Right renal pelvis (tissue), 4 donors: ENCODE measurements around the gene INHBC. TPM values are rescaled to one million over a fixed set of nuclear protein-coding genes. Genes with fewer than 3 reads are reported as not detected.

ENCODE experiments used
- DNase-seq, 4 donors: peaks; one replicate each; pipeline ENCODE4 v3.0.0-alpha.2; 2013; ENCODE audit warnings: low read depth in 4 of 4, low spot score in 3 of 4, missing footprints in 1 of 4
- polyA plus RNA-seq, 4 donors: library from polyadenylated mRNA; unstranded; fragments of 120-200 nt; gene quantifications; one replicate each; pipeline ENCODE4 v1.2.1, GENCODE V29; 2013; ENCODE audit not compliant: insufficient read length in 4 of 4

INHBC gene
- polyA plus RNA-seq, 4 donors = 0.15 to 0.30 (median 0.26) TPM

DNA sequence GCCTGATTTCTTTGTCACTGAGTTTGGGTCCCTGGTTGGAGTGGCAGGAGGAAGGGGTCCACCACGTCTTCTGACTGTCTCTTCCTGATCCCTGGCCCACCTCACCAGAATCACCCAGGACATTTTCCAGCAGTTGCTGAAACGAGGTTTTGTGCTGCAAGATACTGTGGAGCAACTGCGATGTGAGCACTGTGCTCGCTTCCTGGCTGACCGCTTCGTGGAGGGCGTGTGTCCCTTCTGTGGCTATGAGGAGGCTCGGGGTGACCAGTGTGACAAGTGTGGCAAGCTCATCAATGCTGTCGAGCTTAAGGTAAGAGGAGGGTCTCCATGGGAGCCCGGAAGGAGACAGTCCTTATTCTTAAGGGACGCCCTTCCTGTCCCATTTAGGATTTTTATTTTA, 65.6 kb downstream of the INHBC start:
- no peak for DNase-seq

Other genes with a start within 250 kb of the INHBC start
- gene NXPH4, start 218.0 kb upstream of the INHBC start, polyA plus RNA-seq = 1 to 10 TPM; 2.4 to 4.4 (median 3.1) TPM
- 10 to 100 TPM; 69.7 to 86.9 (median 71.7) TPM for gene SHMT2, start 205.1 kb upstream of the INHBC start, polyA plus RNA-seq
- gene STAC3, start 183.6 kb upstream of the INHBC start, polyA plus RNA-seq = 1 to 10 TPM; 3.4 to 4.5 (median 3.7) TPM
- 10 to 100 TPM; 59.0 to 88.3 (median 69.8) TPM for gene R3HDM2, start 3.7 kb upstream of the INHBC start, polyA plus RNA-seq
- under 1 TPM; 0.42 to 0.51 (median 0.50) TPM for gene INHBE, start 20.5 kb downstream of the INHBC start, polyA plus RNA-seq
- 10 to 100 TPM; 17.2 to 22.4 (median 19.4) TPM for gene GLI1, start 25.0 kb downstream of the INHBC start, polyA plus RNA-seq
- gene ARHGAP9, start 45.1 kb downstream of the INHBC start, polyA plus RNA-seq = 1 to 10 TPM; 2.3 to 4.1 (median 2.6) TPM
- 100 to 1,000 TPM; 107 to 120 (median 111) TPM for gene MARS1, start 53.3 kb downstream of the INHBC start, polyA plus RNA-seq
- gene DDIT3, start 85.7 kb downstream of the INHBC start, polyA plus RNA-seq = 10 to 100 TPM; 29.2 to 37.3 (median 30.3) TPM
- 10 to 100 TPM; 53.9 to 82.1 (median 62.1) TPM for gene MBD6, start 88.0 kb downstream of the INHBC start, polyA plus RNA-seq
- 100 to 1,000 TPM; 159 to 179 (median 166) TPM for gene DCTN2, start 112.4 kb downstream of the INHBC start, polyA plus RNA-seq
- gene KIF5A, start 115.3 kb downstream of the INHBC start, polyA plus RNA-seq = 1 to 10 TPM in 1 of 4 donors, under 1 TPM in 3; 0.24 to 1.3 (median 0.36) TPM
- gene PIP4K2C, start 156.4 kb downstream of the INHBC start, polyA plus RNA-seq = 10 to 100 TPM; 41.6 to 47.4 (median 45.1) TPM
- gene DTX3, start 170.0 kb downstream of the INHBC start, polyA plus RNA-seq = 10 to 100 TPM; 55.8 to 64.9 (median 57.0) TPM
- gene ARHGEF25, start 176.7 kb downstream of the INHBC start, polyA plus RNA-seq = 10 to 100 TPM; 30.0 to 37.1 (median 32.9) TPM
- 1 to 10 TPM in 1 of 4 donors, under 1 TPM in 3; 0.82 to 1.2 (median 0.93) TPM for gene B4GALNT1, start 198.4 kb downstream of the INHBC start, polyA plus RNA-seq